HCT116 (cell line): ENCODE measurements around the gene EIF2D.

Source experiments
- CBX3 ChIP-seq: IDR thresholded peaks from 2 replicates; pipeline ENCODE4 v1.6.1; 2012; ENCODE audit warnings: low read depth
- CTCF ChIP-seq, 3 experiments: fragments of 200-600 bp in 1 of 3; sonication (generic) in 1 of 3; IDR thresholded peaks in 2 of 3; conservative IDR thresholded peaks in 1 of 3; 2 replicates each; pipeline ENCODE4 v1.5.1; 2012 to 2017; ENCODE audit warnings: low read depth in 2 of 3, low read length in 2 of 3, antibody characterized with exemption in 1 of 3, borderline replicate concordance in 1 of 3, control low read depth in 1 of 3, mild to moderate bottlenecking in 1 of 3, mixed read lengths in 1 of 3, mixed run types in 1 of 3, moderate library complexity in 1 of 3; ENCODE audit not compliant: insufficient read depth in 1 of 3
- EGR1 ChIP-seq: IDR thresholded peaks from 2 replicates; pipeline ENCODE4 v1.6.1; 2012; ENCODE audit warnings: low read depth
- EZH2 ChIP-seq: fragments of 200-600 bp; sonication (generic); IDR thresholded peaks from 2 replicates; pipeline ENCODE4 v1.6.1; 2017; ENCODE audit warnings: antibody characterized with exemption, mixed run types
- EZH2phosphoT487 ChIP-seq: fragments of 200-600 bp; IDR thresholded peaks from 2 replicates; pipeline ENCODE4 v1.6.1; 2018; ENCODE audit warnings: antibody characterized with exemption, borderline replicate concordance
- POLR2A ChIP-seq: IDR thresholded peaks from 2 replicates; pipeline ENCODE4 v1.7.0; 2011; ENCODE audit warnings: borderline replicate concordance; ENCODE audit not compliant: insufficient read depth, insufficient read length; ENCODE audit errors: extremely low read depth
- POLR2AphosphoS5 ChIP-seq: IDR thresholded peaks from 2 replicates; pipeline ENCODE4 v1.6.1; 2011; ENCODE audit warnings: mild to moderate bottlenecking, low read depth, low read length, moderate library complexity
- RAD21 ChIP-seq: IDR thresholded peaks from 2 replicates; pipeline ENCODE4 v1.6.1; 2012; ENCODE audit warnings: low read depth, mild to moderate bottlenecking
- REST ChIP-seq: IDR thresholded peaks from 2 replicates; pipeline ENCODE4 v1.6.1; 2012; ENCODE audit warnings: low read depth
- SIN3A ChIP-seq: IDR thresholded peaks from 2 replicates; pipeline ENCODE4 v1.6.1; 2012; ENCODE audit warnings: low read depth
- TCF7L2 ChIP-seq: IDR thresholded peaks from 2 replicates; pipeline ENCODE4 v1.7.0; 2011; ENCODE audit warnings: borderline replicate concordance, inconsistent platforms; ENCODE audit not compliant: insufficient read depth, insufficient read length; ENCODE audit errors: extremely low read depth
- YY1 ChIP-seq: IDR thresholded peaks from 2 replicates; pipeline ENCODE4 v1.6.1; 2011; ENCODE audit warnings: low read length, low read depth, moderate library complexity, mild to moderate bottlenecking; ENCODE audit not compliant: insufficient replicate concordance; ENCODE audit errors: extremely low read depth
- ZBTB33 ChIP-seq: IDR thresholded peaks from 2 replicates; pipeline ENCODE4 v1.6.1; 2011; ENCODE audit warnings: mild to moderate bottlenecking, low read length, moderate library complexity; ENCODE audit not compliant: insufficient replicate concordance; ENCODE audit errors: extremely low read depth

GRCh38 chr1:206550446-206550845 lies 61.8 kb downstream of the EIF2D start:
- TF ChIP-seq CTCF (IDR thresholded peaks at IDR 0.05 in 2 of 3, conservative IDR thresholded peaks at IDR 0.05 in 1 of 3; ENCODE audit: borderline replicate concordance in 1 of 3, insufficient read depth in 1 of 3, low read depth in 2 of 3, low read length in 2 of 3), result no peak
- no peak for TF ChIP-seq POLR2AphosphoS5
- no peak for TF ChIP-seq YY1
- TF ChIP-seq ZBTB33, result no peak
- no peak for TF ChIP-seq CBX3
- TF ChIP-seq TCF7L2, result no peak
- TF ChIP-seq RAD21, result no peak
- no peak for TF ChIP-seq EGR1
- TF ChIP-seq POLR2A, result no peak
- TF ChIP-seq SIN3A, result no peak
- no peak for TF ChIP-seq EZH2
- TF ChIP-seq EZH2phosphoT487, result no peak
- TF ChIP-seq REST, result no peak
